ENCODE measurements around the gene TBC1D16. TPM values are rescaled to one million over a fixed set of nuclear protein-coding genes. Genes with fewer than 3 reads are reported as not detected.

TBC1D16 gene
- total RNA-seq, 2 donors from 2014 or later = 45.9 to 52.1 TPM

- no peak overlapping the region for H3K27ac ChIP-seq
- DNase-seq (ENCODE audit: low spot score) = no peak
- no peaks in the 10 kb centered on the region for H3K9me3 ChIP-seq
- peaks cover 4% of the 10 kb centered on the region for H3K27me3 ChIP-seq (replicated peaks; ENCODE audit: insufficient read depth)
- TF ChIP-seq, protein P1, sequence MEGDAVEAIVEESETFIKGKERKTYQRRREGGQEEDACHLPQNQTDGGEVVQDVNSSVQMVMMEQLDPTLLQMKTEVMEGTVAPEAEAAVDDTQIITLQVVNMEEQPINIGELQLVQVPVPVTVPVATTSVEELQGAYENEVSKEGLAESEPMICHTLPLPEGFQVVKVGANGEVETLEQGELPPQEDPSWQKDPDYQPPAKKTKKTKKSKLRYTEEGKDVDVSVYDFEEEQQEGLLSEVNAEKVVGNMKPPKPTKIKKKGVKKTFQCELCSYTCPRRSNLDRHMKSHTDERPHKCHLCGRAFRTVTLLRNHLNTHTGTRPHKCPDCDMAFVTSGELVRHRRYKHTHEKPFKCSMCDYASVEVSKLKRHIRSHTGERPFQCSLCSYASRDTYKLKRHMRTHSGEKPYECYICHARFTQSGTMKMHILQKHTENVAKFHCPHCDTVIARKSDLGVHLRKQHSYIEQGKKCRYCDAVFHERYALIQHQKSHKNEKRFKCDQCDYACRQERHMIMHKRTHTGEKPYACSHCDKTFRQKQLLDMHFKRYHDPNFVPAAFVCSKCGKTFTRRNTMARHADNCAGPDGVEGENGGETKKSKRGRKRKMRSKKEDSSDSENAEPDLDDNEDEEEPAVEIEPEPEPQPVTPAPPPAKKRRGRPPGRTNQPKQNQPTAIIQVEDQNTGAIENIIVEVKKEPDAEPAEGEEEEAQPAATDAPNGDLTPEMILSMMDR (IDR thresholded peaks at IDR 0.05) = no peak
- H3K36me3 ChIP-seq = no peaks in the 10 kb centered on the region
- H3K4me1 ChIP-seq (ENCODE audit: control insufficient read depth in 1 of 2, low read depth in 2 of 2) = peaks cover 4 to 16% of the 10 kb centered on the region in 2 donors
- no peak for ATAC-seq (ENCODE audit: insufficient number of reproducible peaks, low FRiP score, low read depth)
- no peak overlapping the region for H3K4me3 ChIP-seq
These were observed 107.8 kb downstream of the TBC1D16 start for GRCh38 chr17:79927688-79928501.

GRCh38 chr17:79927136-79927661 is 108.5 kb downstream of the TBC1D16 start:
- Histone ChIP-seq H3K36me3 (no peaks in the 10 kb centered on the region), H3K9me3 (no peaks in the 10 kb centered on the region), H3K27me3 (replicated peaks; ENCODE audit: insufficient read depth) (peaks cover 4% of the 10 kb centered on the region), H3K4me1 (ENCODE audit: control insufficient read depth in 1 of 2, low read depth in 2 of 2) (peaks cover 4 to 16% of the 10 kb centered on the region in 2 donors), H3K27ac (no peak overlapping the region), H3K4me3 (no peak overlapping the region)
- ATAC-seq (ENCODE audit: insufficient number of reproducible peaks, low FRiP score, low read depth) = no peak
- no peak for DNase-seq (ENCODE audit: low spot score)
- TF ChIP-seq, protein P1 (IDR thresholded peaks at IDR 0.05) = no peak

DNA sequence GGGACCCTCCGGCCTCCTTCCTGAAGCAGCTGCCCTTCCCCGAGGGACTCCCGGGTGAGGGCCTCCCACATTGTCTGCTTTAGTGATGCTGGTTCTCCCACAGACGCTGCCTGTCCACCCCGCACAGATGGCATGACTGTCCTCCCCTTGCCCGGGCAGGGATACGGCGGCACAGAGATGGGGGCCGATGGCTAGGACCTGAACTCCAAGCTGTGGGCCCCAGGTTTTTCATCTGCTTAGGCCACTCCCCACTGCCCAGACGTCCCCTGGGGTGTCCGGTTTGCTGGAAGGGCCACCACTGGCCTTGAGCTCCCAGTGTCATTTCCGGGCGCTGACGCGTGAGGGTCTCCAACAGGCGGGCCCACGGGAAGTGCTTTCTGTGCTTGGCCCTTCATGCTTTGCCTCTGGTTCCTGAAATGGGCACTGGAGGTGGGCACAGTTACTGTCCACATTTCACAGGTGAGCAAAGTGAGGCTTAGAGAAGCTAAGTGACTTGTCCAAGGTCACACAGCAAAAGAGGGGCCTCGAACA is 109.0 kb downstream of the TBC1D16 start:
- H3K27me3 ChIP-seq (replicated peaks; ENCODE audit: insufficient read depth) = peaks cover 4% of the 10 kb centered on the region
- DNase-seq (ENCODE audit: low spot score) (no peak), ATAC-seq (ENCODE audit: insufficient number of reproducible peaks, low FRiP score, low read depth) (no peak)
- no peak overlapping the region for H3K4me3 ChIP-seq
- TF ChIP-seq, protein P1 (IDR thresholded peaks at IDR 0.05) = no peak
- peaks cover 4 to 16% of the 10 kb centered on the region in 2 donors for H3K4me1 ChIP-seq (ENCODE audit: control insufficient read depth in 1 of 2, low read depth in 2 of 2)
- no peak overlapping the region for H3K27ac ChIP-seq
- H3K36me3 ChIP-seq = no peaks in the 10 kb centered on the region
- no peaks in the 10 kb centered on the region for H3K9me3 ChIP-seq

- no peak overlapping the region for H3K27ac ChIP-seq
- no peaks in the 10 kb centered on the region for H3K9me3 ChIP-seq
- TF ChIP-seq, protein P1 (IDR thresholded peaks at IDR 0.05) = no peak
- peaks cover 4 to 16% of the 10 kb centered on the region in 2 donors for H3K4me1 ChIP-seq (ENCODE audit: control insufficient read depth in 1 of 2, low read depth in 2 of 2)
- no peak for DNase-seq (ENCODE audit: low spot score)
- no peak overlapping the region for H3K4me3 ChIP-seq
- H3K27me3 ChIP-seq (replicated peaks; ENCODE audit: insufficient read depth) = peaks cover under 1% of the 10 kb centered on the region
- H3K36me3 ChIP-seq = no peaks in the 10 kb centered on the region
- no peak for ATAC-seq (ENCODE audit: insufficient number of reproducible peaks, low FRiP score, low read depth)
These were observed 109.5 kb downstream of the TBC1D16 start for GRCh38 chr17:79926142-79926604.

DNA sequence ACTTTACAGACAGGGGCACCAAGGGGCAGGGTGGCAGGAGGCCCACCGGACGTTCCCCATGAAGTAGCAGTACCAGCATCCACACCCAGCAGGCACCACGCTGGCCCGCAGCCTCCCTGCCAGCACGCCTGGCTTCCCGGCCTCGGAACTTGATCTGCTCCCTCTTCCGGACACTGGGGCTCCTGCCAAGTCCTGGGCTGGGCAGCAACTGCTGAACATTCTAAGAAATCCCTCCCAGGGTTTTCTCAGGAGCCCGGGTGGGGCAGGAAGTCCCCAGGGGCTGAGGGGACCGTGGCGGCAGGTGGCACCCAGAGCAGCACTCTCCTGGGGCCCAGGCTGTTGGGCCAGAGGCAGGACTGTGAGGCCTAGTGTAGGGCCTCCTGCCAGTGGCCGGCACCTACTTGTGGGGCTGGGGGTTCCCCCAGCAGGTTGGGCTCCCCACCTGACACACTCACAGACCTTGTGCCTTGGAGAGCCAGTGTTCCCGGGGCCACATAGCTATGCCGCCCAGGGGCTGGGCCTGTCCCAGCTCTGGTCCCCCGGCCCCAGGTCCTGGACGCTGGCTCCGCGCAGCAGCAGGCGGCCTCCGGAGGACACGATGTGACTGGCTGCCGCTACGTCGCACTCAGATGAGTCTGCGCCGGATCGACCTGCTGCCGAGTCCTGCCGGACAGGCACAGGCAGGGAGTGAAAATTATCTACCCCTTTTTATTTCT is 110.3 kb downstream of the TBC1D16 start:
- H3K9me3 ChIP-seq = no peaks in the 10 kb centered on the region
- ATAC-seq (ENCODE audit: insufficient number of reproducible peaks, low FRiP score, low read depth) = no peak
- H3K27me3 ChIP-seq (replicated peaks; ENCODE audit: insufficient read depth) = no peaks in the 10 kb centered on the region
- no peak for DNase-seq (ENCODE audit: low spot score)
- no peak overlapping the region for H3K4me3 ChIP-seq
- TF ChIP-seq, protein P1 (IDR thresholded peaks at IDR 0.05) = no peak
- no peaks in the 10 kb centered on the region for H3K36me3 ChIP-seq
- no peak overlapping the region for H3K27ac ChIP-seq
- peaks cover 4 to 16% of the 10 kb centered on the region in 2 donors for H3K4me1 ChIP-seq (ENCODE audit: control insufficient read depth in 1 of 2, low read depth in 2 of 2)

Measured in thoracic aorta (tissue), 2 donors.